Vagina (tissue), 2 donors: Measurements from ENCODE around the gene HRH3. TPM values are rescaled to one million over a fixed set of nuclear protein-coding genes. Genes with fewer than 3 reads are reported as not detected.

ENCODE experiments used
- DNase-seq, 2 donors: peaks; one replicate each; pipeline ENCODE4 v3.0.0-alpha.2; 2017; ENCODE audit errors: extremely low spot score in 2 of 2
- H3K27ac ChIP-seq: fragments of 200-600 bp; sonication (generic); one replicate; pipeline ENCODE4 v1.5.1; 2019
- H3K27me3 ChIP-seq: fragments of 200-600 bp; sonication (generic); one replicate; pipeline ENCODE4 v1.5.1; 2019
- H3K36me3 ChIP-seq, 2 donors: fragments of 200-600 bp; sonication (generic); one replicate each; pipeline ENCODE4 v1.5.1; 2017 to 2019
- H3K4me1 ChIP-seq: fragments of 200-600 bp; sonication (generic); one replicate; pipeline ENCODE4 v1.5.1; 2019
- H3K4me3 ChIP-seq, 2 donors: fragments of 200-600 bp; sonication (generic); 1 replicate in 1 of 2; 2 replicates in 1 of 2; pipeline ENCODE4 v1.5.1; 2016 to 2019
- H3K9me3 ChIP-seq: fragments of 200-600 bp; sonication (generic); one replicate; pipeline ENCODE4 v1.5.1; 2019
- POLR2A ChIP-seq, 2 donors: fragments of 450-650 bp; IDR thresholded peaks; one replicate each; pipeline ENCODE4 v1.6.1; 2017; ENCODE audit warnings: antibody characterized with exemption in 2 of 2, mild to moderate bottlenecking in 2 of 2, moderate library complexity in 2 of 2
- POLR2AphosphoS5 ChIP-seq, 2 donors: sonication (generic); formaldehyde crosslinking; IDR thresholded peaks; one replicate each; pipeline ENCODE4 v1.9.0; 2017; ENCODE audit warnings: antibody characterized with exemption in 2 of 2, mild to moderate bottlenecking in 2 of 2, low read depth in 1 of 2; ENCODE audit not compliant: insufficient read depth in 1 of 2
- intact Hi-C: fragments of 100-400 bp; cut with DNase I; formaldehyde crosslinking; loops from one replicate; pipeline ENCODE4 v1.15.1; 2023
- total RNA-seq: library from RNA; depleted of rRNA; stranded (reverse); fragments of >200 nt; gene quantifications from one replicate; pipeline ENCODE4 v1.2.3, GENCODE V29; 2016
- TF ChIP-seq, protein P1 (sequence below), 3 experiments: fragments of 450-650 bp in 2 of 3; fragments of 200-600 bp in 1 of 3; sonication (generic) in 1 of 3; IDR thresholded peaks; one replicate each; pipeline ENCODE4 v1.5.1; 2017 to 2019; ENCODE audit warnings: antibody characterized with exemption in 3 of 3, mild to moderate bottlenecking in 2 of 3, moderate library complexity in 2 of 3

HRH3 gene
- total RNA-seq, 1 donor from 2014 or later: not detected

- Histone ChIP-seq H3K4me3 (no peak overlapping the region), H3K9me3 (no peaks in the 10 kb centered on the region), H3K27me3 (peaks cover 5% of the 10 kb centered on the region), H3K27ac (no peak overlapping the region), H3K36me3 (no peaks in the 10 kb centered on the region), H3K4me1 (peaks cover 10% of the 10 kb centered on the region)
- TF ChIP-seq, protein P1, sequence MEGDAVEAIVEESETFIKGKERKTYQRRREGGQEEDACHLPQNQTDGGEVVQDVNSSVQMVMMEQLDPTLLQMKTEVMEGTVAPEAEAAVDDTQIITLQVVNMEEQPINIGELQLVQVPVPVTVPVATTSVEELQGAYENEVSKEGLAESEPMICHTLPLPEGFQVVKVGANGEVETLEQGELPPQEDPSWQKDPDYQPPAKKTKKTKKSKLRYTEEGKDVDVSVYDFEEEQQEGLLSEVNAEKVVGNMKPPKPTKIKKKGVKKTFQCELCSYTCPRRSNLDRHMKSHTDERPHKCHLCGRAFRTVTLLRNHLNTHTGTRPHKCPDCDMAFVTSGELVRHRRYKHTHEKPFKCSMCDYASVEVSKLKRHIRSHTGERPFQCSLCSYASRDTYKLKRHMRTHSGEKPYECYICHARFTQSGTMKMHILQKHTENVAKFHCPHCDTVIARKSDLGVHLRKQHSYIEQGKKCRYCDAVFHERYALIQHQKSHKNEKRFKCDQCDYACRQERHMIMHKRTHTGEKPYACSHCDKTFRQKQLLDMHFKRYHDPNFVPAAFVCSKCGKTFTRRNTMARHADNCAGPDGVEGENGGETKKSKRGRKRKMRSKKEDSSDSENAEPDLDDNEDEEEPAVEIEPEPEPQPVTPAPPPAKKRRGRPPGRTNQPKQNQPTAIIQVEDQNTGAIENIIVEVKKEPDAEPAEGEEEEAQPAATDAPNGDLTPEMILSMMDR (IDR thresholded peaks at IDR 0.05): no peak
- no peak for TF ChIP-seq POLR2A (IDR thresholded peaks at IDR 0.05)
- no peak for TF ChIP-seq POLR2AphosphoS5 (IDR thresholded peaks at IDR 0.05; ENCODE audit: insufficient read depth in 1 of 2, low read depth in 1 of 2)
- no peak for DNase-seq
- intact Hi-C loops: no loop called here
Measured at GRCh38 chr20:62215020-62215990, 4.8 kb downstream of the HRH3 start.

GRCh38 chr20:62214067-62214466, 6.0 kb downstream of the HRH3 start:
- peaks cover 4% of the 10 kb centered on the region for H3K4me1 ChIP-seq
- TF ChIP-seq POLR2A (IDR thresholded peaks at IDR 0.05): no peak
- TF ChIP-seq, protein P1 (IDR thresholded peaks at IDR 0.05): no peak
- TF ChIP-seq POLR2AphosphoS5 (IDR thresholded peaks at IDR 0.05; ENCODE audit: insufficient read depth in 1 of 2, low read depth in 1 of 2): no peak
- no peak overlapping the region for H3K4me3 ChIP-seq
- DNase-seq: no peak
- intact Hi-C loops: no loop called here
- no peak overlapping the region for H3K27ac ChIP-seq
- H3K9me3 ChIP-seq: no peaks in the 10 kb centered on the region
- no peaks in the 10 kb centered on the region for H3K36me3 ChIP-seq
- peaks cover 2% of the 10 kb centered on the region for H3K27me3 ChIP-seq

DNA sequence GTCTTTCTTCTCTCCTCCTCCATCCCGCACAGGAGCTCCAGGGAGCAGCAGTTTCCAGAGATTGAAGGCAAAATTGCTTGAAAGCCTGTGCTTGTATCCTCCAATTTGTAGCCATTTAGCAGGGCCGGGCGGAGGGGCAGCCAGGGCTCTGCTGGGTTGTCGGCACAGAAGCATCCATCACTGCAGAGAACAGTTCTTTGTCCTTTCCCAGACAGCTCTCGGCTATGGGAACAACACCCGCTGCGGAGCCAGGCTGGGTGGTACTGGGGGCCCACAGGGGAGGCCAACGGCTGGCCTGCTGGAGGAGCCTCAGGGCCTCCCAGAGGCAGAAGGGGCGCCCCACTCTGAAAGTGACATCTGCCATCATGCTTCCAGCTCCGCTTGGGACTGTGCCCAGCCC, 7.8 kb downstream of the HRH3 start:
- Histone ChIP-seq H3K9me3 (no peaks in the 10 kb centered on the region), H3K4me1 (no peaks in the 10 kb centered on the region), H3K36me3 (no peaks in the 10 kb centered on the region), H3K27ac (no peak overlapping the region), H3K27me3 (no peaks in the 10 kb centered on the region), H3K4me3 (no peak overlapping the region)
- no peak for DNase-seq
- intact Hi-C loops: no loop called here
- TF ChIP-seq, protein P1 (IDR thresholded peaks at IDR 0.05): no peak
- no peak for TF ChIP-seq POLR2A (IDR thresholded peaks at IDR 0.05)
- no peak for TF ChIP-seq POLR2AphosphoS5 (IDR thresholded peaks at IDR 0.05; ENCODE audit: insufficient read depth in 1 of 2, low read depth in 1 of 2)

- intact Hi-C loops: no loop called here
- DNase-seq: no peak
- Histone ChIP-seq H3K27ac (no peak overlapping the region), H3K4me1 (no peaks in the 10 kb centered on the region), H3K9me3 (no peaks in the 10 kb centered on the region), H3K27me3 (no peaks in the 10 kb centered on the region), H3K4me3 (no peak overlapping the region), H3K36me3 (no peaks in the 10 kb centered on the region)
- TF ChIP-seq, protein P1 (IDR thresholded peaks at IDR 0.05): no peak
- TF ChIP-seq POLR2AphosphoS5 (IDR thresholded peaks at IDR 0.05; ENCODE audit: insufficient read depth in 1 of 2, low read depth in 1 of 2) (no peak), POLR2A (IDR thresholded peaks at IDR 0.05) (no peak)
Measured at GRCh38 chr20:62211769-62212288, 8.2 kb downstream of the HRH3 start.

GRCh38 chr20:62211216-62211615, 8.9 kb downstream of the HRH3 start:
- TF ChIP-seq, protein P1 (IDR thresholded peaks at IDR 0.05): no peak
- TF ChIP-seq POLR2AphosphoS5 (IDR thresholded peaks at IDR 0.05; ENCODE audit: insufficient read depth in 1 of 2, low read depth in 1 of 2): no peak
- no peak for TF ChIP-seq POLR2A (IDR thresholded peaks at IDR 0.05)
- H3K4me3 ChIP-seq: no peak overlapping the region
- H3K27me3 ChIP-seq: no peaks in the 10 kb centered on the region
- H3K27ac ChIP-seq: no peak overlapping the region
- H3K36me3 ChIP-seq: no peaks in the 10 kb centered on the region
- no peaks in the 10 kb centered on the region for H3K9me3 ChIP-seq
- no peaks in the 10 kb centered on the region for H3K4me1 ChIP-seq
- intact Hi-C loops: no loop called here
- no peak for DNase-seq
